Measurements from ENCODE around the gene ASXL2.

Gene ASXL2

GRCh38 chr2:25735835-25736234, 142.5 kb downstream of the ASXL2 start:
- ChIA-PET CTCF (interaction anchor here (0.9 to 1.5 kb wide), 4 partner anchors 13 to 36 kb away, joined by 3 to 4 read pairs (median 3); no protein-coding TSS in a partner anchor), POLR2A (no interaction called here)
- TF ChIP-seq CTCF (IDR thresholded peaks at IDR 0.05; ENCODE audit: control extremely low read depth, extremely low read depth, low read depth, missing control alignments), result no peak
- DNase-seq (ENCODE audit: extremely low spot score), result no peak

- CTCF ChIA-PET, result interaction anchor here (1.0 to 1.2 kb wide), 2 partner anchors 15 to 532 kb away, joined by 3 to 5 read pairs; no protein-coding TSS in a partner anchor
- POLR2A ChIA-PET, result no interaction called here
- no peak for TF ChIP-seq CTCF (IDR thresholded peaks at IDR 0.05; ENCODE audit: control extremely low read depth, extremely low read depth, low read depth, missing control alignments)
- DNase-seq (ENCODE audit: extremely low spot score), result no peak
Observed at GRCh38 chr2:25728559-25728958, 149.7 kb downstream of the ASXL2 start.

- POLR2A ChIA-PET, result no interaction called here
- no peak for DNase-seq (ENCODE audit: extremely low spot score)
- CTCF ChIA-PET, result interaction anchor here (0.8 to 1.3 kb wide), 2 partner anchors 17 to 30 kb away, joined by 3 to 4 read pairs; no protein-coding TSS in a partner anchor
- TF ChIP-seq CTCF (IDR thresholded peaks at IDR 0.05; ENCODE audit: control extremely low read depth, extremely low read depth, low read depth, missing control alignments), result no peak
Observed at GRCh38 chr2:25726522-25726921, 151.8 kb downstream of the ASXL2 start.

GRCh38 chr2:25725877-25726276, 152.4 kb downstream of the ASXL2 start:
- CTCF ChIA-PET, result interaction anchor here (1.9 kb wide), 1 partner anchor 25 kb away, joined by 4 read pairs; no protein-coding TSS in a partner anchor
- POLR2A ChIA-PET, result no interaction called here
- TF ChIP-seq CTCF (IDR thresholded peaks at IDR 0.05; ENCODE audit: control extremely low read depth, extremely low read depth, low read depth, missing control alignments), result no peak
- no peak for DNase-seq (ENCODE audit: extremely low spot score)

GRCh38 chr2:25724756-25725155, 153.5 kb downstream of the ASXL2 start:
- no peak for DNase-seq (ENCODE audit: extremely low spot score)
- no peak for TF ChIP-seq CTCF (IDR thresholded peaks at IDR 0.05; ENCODE audit: control extremely low read depth, extremely low read depth, low read depth, missing control alignments)
- ChIA-PET CTCF (interaction anchor here (0.9 to 1.9 kb wide), 2 partner anchors 16 to 23 kb away, joined by 4 read pairs; no protein-coding TSS in a partner anchor), POLR2A (no interaction called here)

- TF ChIP-seq CTCF (IDR thresholded peaks at IDR 0.05; ENCODE audit: control extremely low read depth, extremely low read depth, low read depth, missing control alignments), result no peak
- CTCF ChIA-PET, result no interaction called here
- POLR2A ChIA-PET, result no interaction called here
- no peak for DNase-seq (ENCODE audit: extremely low spot score)
Observed at GRCh38 chr2:25722224-25722623, 156.1 kb downstream of the ASXL2 start.

Data from GM10248 (cell line).